ENCODE results near the gene EDN3. TPM values are rescaled to one million over a fixed set of nuclear protein-coding genes. Genes with fewer than 3 reads are reported as not detected.

EDN3 gene
- total and polyA plus RNA-seq, 4 donors, result 0.12 to 3.6 (median 0.31) TPM

DNA sequence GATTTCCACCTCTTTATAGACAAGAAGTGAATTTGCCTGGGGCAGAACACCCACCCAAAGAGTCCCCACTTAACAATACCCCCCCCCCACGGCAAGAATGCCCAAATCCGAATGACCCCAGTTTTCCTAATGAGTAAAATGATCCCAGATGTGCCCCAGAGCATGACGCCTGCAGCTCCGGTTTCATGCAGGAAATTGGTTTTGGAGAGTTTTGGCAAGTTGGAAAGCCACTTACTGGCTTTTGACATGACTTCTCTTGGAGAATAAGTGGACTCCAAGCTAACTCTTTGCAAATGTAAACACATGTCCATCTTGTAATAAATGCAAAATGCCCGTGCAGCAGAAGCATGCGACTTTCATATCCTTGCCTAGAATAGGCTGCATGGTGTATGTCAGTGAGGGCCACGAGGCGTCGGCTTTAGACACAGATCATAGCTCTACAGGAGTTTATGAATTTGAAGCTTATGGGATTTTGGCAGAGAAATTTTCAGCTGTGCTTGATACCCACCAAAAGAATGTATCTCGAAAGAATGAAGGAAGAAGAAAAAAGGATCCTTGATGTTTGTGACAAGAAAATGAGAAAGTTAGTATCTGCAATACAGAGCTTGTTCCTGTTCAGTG, 24.2 kb downstream of the EDN3 start:
- Histone ChIP-seq H3K36me3 (ENCODE audit: control insufficient read depth in 4 of 4, insufficient read depth in 4 of 4, low read length in 4 of 4) (no peaks in the 10 kb centered on the region), H3K9ac (ENCODE audit: insufficient read depth in 1 of 2, low read length in 2 of 2) (no peak overlapping the region), H3K27me3 (ENCODE audit: control insufficient read depth in 3 of 3, insufficient read depth in 3 of 3, low read length in 2 of 3) (peaks cover 0 to 3% (median 3%) of the 10 kb centered on the region in 3 donors), H3K9me3 (ENCODE audit: control insufficient read depth in 4 of 4, insufficient read depth in 3 of 4, low read length in 3 of 4) (no peaks in the 10 kb centered on the region), H3K4me3 (no peak overlapping the region), H3K4me1 (ENCODE audit: control insufficient read depth in 5 of 5, insufficient read depth in 5 of 5, low read length in 5 of 5) (peaks cover 0 to 9% (median 0%) of the 10 kb centered on the region in 5 donors), H3K27ac (ENCODE audit: low read depth in 1 of 2, low read length in 1 of 2) (no peak overlapping the region)
- ATAC-seq (ENCODE audit: insufficient read depth, low FRiP score), result no peak
- TF ChIP-seq, protein P1, sequence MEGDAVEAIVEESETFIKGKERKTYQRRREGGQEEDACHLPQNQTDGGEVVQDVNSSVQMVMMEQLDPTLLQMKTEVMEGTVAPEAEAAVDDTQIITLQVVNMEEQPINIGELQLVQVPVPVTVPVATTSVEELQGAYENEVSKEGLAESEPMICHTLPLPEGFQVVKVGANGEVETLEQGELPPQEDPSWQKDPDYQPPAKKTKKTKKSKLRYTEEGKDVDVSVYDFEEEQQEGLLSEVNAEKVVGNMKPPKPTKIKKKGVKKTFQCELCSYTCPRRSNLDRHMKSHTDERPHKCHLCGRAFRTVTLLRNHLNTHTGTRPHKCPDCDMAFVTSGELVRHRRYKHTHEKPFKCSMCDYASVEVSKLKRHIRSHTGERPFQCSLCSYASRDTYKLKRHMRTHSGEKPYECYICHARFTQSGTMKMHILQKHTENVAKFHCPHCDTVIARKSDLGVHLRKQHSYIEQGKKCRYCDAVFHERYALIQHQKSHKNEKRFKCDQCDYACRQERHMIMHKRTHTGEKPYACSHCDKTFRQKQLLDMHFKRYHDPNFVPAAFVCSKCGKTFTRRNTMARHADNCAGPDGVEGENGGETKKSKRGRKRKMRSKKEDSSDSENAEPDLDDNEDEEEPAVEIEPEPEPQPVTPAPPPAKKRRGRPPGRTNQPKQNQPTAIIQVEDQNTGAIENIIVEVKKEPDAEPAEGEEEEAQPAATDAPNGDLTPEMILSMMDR (IDR thresholded peaks at IDR 0.05; ENCODE audit: control extremely low read depth, extremely low read depth), result no peak
- no peak for DNase-seq
- 64 to 77% methylated on average over 10 of the region's 10 CpGs for WGBS, 2 donors

DNA sequence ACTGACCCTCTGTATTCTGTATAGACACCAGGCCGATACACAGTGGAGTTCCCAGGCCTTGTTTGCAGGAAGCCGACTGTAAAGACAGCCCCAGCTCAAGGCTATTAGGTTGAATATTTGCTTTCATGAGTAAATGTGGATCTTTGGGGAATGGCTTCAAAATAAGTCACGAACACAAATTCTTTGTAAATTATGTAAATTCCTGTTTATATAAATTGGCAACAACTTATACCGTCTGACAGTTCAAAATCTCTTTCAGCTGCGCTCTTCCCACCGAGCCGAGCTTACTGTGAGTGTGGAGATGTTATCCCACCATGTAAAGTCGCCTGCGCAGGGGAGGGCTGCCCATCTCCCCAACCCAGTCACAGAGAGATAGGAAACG, 24.7 kb downstream of the EDN3 start:
- Histone ChIP-seq H3K9me3 (ENCODE audit: control insufficient read depth in 4 of 4, insufficient read depth in 3 of 4, low read length in 3 of 4) (no peaks in the 10 kb centered on the region), H3K36me3 (ENCODE audit: control insufficient read depth in 4 of 4, insufficient read depth in 4 of 4, low read length in 4 of 4) (no peaks in the 10 kb centered on the region), H3K9ac (ENCODE audit: insufficient read depth in 1 of 2, low read length in 2 of 2) (no peak overlapping the region), H3K27me3 (ENCODE audit: control insufficient read depth in 3 of 3, insufficient read depth in 3 of 3, low read length in 2 of 3) (peaks cover 0 to 3% (median 3%) of the 10 kb centered on the region in 3 donors), H3K4me1 (ENCODE audit: control insufficient read depth in 5 of 5, insufficient read depth in 5 of 5, low read length in 5 of 5) (peaks cover 0 to 9% (median 0%) of the 10 kb centered on the region in 5 donors), H3K4me3 (no peak overlapping the region), H3K27ac (ENCODE audit: low read depth in 1 of 2, low read length in 1 of 2) (no peak overlapping the region)
- WGBS, 2 donors, result 90 to 93% methylated on average over 10 of the region's 10 CpGs
- TF ChIP-seq, protein P1 (IDR thresholded peaks at IDR 0.05; ENCODE audit: control extremely low read depth, extremely low read depth), result no peak
- no peak for DNase-seq
- no peak for ATAC-seq (ENCODE audit: insufficient read depth, low FRiP score)

DNA sequence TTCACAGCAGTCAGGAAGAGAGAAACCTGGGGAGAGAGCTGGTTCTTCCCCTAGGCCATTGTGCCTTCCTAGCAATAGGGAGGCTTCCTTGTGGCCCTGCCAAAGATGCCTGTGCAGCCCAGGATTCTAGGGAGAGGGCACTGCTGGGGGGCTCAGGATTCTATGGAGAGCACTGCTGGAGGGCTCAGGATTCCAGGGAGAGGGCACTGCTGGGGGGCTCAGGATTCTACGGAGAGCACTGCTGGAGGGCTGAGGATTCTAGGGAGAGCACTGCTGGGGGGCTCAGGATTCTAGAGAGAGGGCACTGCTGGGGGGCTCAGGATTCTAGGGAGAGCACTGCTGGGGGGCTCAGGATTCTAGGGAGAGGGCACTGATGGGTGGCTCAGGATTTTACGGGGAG, 25.8 kb downstream of the EDN3 start:
- Histone ChIP-seq H3K27ac (ENCODE audit: low read depth in 1 of 2, low read length in 1 of 2) (no peak overlapping the region), H3K27me3 (ENCODE audit: control insufficient read depth in 3 of 3, insufficient read depth in 3 of 3, low read length in 2 of 3) (peaks cover 0 to 3% (median 3%) of the 10 kb centered on the region in 3 donors), H3K36me3 (ENCODE audit: control insufficient read depth in 4 of 4, insufficient read depth in 4 of 4, low read length in 4 of 4) (no peaks in the 10 kb centered on the region), H3K9me3 (ENCODE audit: control insufficient read depth in 4 of 4, insufficient read depth in 3 of 4, low read length in 3 of 4) (peaks cover 0 to 2% (median 0%) of the 10 kb centered on the region in 4 donors), H3K4me3 (no peak overlapping the region), H3K4me1 (ENCODE audit: control insufficient read depth in 5 of 5, insufficient read depth in 5 of 5, low read length in 5 of 5) (peaks cover 0 to 5% (median 0%) of the 10 kb centered on the region in 5 donors), H3K9ac (ENCODE audit: insufficient read depth in 1 of 2, low read length in 2 of 2) (no peak overlapping the region)
- TF ChIP-seq, protein P1 (IDR thresholded peaks at IDR 0.05; ENCODE audit: control extremely low read depth, extremely low read depth), result no peak
- ATAC-seq (ENCODE audit: insufficient read depth, low FRiP score), result no peak
- 93 to 96% methylated on average over 2 of the region's 2 CpGs for WGBS, 2 donors
- no peak for DNase-seq

DNA sequence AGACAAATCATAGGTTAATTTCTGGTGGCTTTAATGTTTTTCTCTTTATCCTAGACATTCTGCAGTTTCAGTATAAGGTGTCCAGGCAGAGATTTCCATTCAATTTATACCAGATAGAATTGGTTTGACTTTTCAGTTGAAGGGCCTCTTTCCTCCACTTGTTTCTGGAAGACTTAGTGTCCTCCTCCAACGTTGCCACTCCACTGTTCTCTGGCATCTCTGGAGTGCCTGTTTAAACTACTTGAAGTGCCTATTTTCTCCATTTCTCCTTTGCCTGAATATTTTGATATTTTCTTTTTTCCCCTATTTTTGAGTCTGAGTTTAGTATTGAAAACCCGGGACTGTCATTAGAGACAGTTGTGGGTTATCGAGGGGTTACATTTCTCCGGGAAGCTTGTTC, 27.7 kb downstream of the EDN3 start:
- WGBS, 2 donors, result 74 to 89% methylated on average over 4 of the region's 4 CpGs
- H3K27me3 ChIP-seq (ENCODE audit: control insufficient read depth in 3 of 3, insufficient read depth in 3 of 3, low read length in 2 of 3), result peaks cover 0 to 5% (median 3%) of the 10 kb centered on the region in 3 donors
- no peak overlapping the region for H3K4me3 ChIP-seq
- no peak for ATAC-seq (ENCODE audit: insufficient read depth, low FRiP score)
- TF ChIP-seq, protein P1 (IDR thresholded peaks at IDR 0.05; ENCODE audit: control extremely low read depth, extremely low read depth), result no peak
- no peak overlapping the region for H3K9ac ChIP-seq (ENCODE audit: insufficient read depth in 1 of 2, low read length in 2 of 2)
- peaks cover 0 to 9% (median 5%) of the 10 kb centered on the region in 5 donors for H3K4me1 ChIP-seq (ENCODE audit: control insufficient read depth in 5 of 5, insufficient read depth in 5 of 5, low read length in 5 of 5)
- peaks cover 0 to 2% (median 0%) of the 10 kb centered on the region in 4 donors for H3K9me3 ChIP-seq (ENCODE audit: control insufficient read depth in 4 of 4, insufficient read depth in 3 of 4, low read length in 3 of 4)
- no peak overlapping the region for H3K27ac ChIP-seq (ENCODE audit: low read depth in 1 of 2, low read length in 1 of 2)
- DNase-seq, result no peak
- H3K36me3 ChIP-seq (ENCODE audit: control insufficient read depth in 4 of 4, insufficient read depth in 4 of 4, low read length in 4 of 4), result no peaks in the 10 kb centered on the region
